Mesendoderm (in vitro differentiated cells): Measurements from ENCODE around the gene DOCK9.

ENCODE experiments used
- DNase-seq: peaks from one replicate; pipeline ENCODE4 v3.0.0; 2013
- H2AK5ac ChIP-seq: 2 replicates; pipeline ENCODE4 v1.6.1; 2013; ENCODE audit warnings: low read length, inconsistent platforms
- H2BK120ac ChIP-seq: 2 replicates; pipeline ENCODE4 v1.6.1; 2013; ENCODE audit warnings: low read depth, mild to moderate bottlenecking, low read length, moderate library complexity, mixed read lengths
- H2BK15ac ChIP-seq: replicated peaks from 2 replicates; pipeline ENCODE4 v1.6.1; 2013; ENCODE audit warnings: low read depth, mild to moderate bottlenecking, moderate library complexity
- H2BK5ac ChIP-seq: 2 replicates; pipeline ENCODE4 v1.6.1; 2013; ENCODE audit warnings: low read length, inconsistent platforms
- H3K18ac ChIP-seq: 2 replicates; pipeline ENCODE4 v1.6.1; 2013; ENCODE audit warnings: mild to moderate bottlenecking, low read length, mixed read lengths
- H3K23ac ChIP-seq: one replicate; pipeline ENCODE4 v1.6.1; 2013; ENCODE audit warnings: low read length
- H3K27ac ChIP-seq: 2 replicates; pipeline ENCODE4 v1.5.1; 2013; ENCODE audit warnings: low read depth, mild to moderate bottlenecking, inconsistent platforms, low read length, moderate library complexity
- H3K27me3 ChIP-seq: 2 replicates; pipeline ENCODE4 v1.6.1; 2013; ENCODE audit warnings: low read length, control low read depth, mild to moderate bottlenecking, inconsistent platforms; ENCODE audit not compliant: insufficient read depth, poor library complexity
- H3K36me3 ChIP-seq: 2 replicates; pipeline ENCODE4 v1.6.1; 2013; ENCODE audit warnings: low read length, inconsistent platforms; ENCODE audit not compliant: control insufficient read depth, insufficient read depth
- H3K4ac ChIP-seq: one replicate; pipeline ENCODE4 v1.6.1; 2013; ENCODE audit warnings: low read depth, mild to moderate bottlenecking, low read length, moderate library complexity
- H3K4me1 ChIP-seq: 2 replicates; pipeline ENCODE4 v1.6.1; 2013; ENCODE audit warnings: low read depth, low read length, inconsistent platforms; ENCODE audit not compliant: control insufficient read depth
- H3K4me2 ChIP-seq: 2 replicates; pipeline ENCODE4 v1.6.1; 2013; ENCODE audit warnings: low read length
- H3K4me3 ChIP-seq: 2 replicates; pipeline ENCODE4 v1.5.1; 2013; ENCODE audit warnings: mild to moderate bottlenecking, low read length
- H3K56ac ChIP-seq: one replicate; pipeline ENCODE4 v1.6.1; 2013; ENCODE audit warnings: low read length
- H3K79me1 ChIP-seq: 2 replicates; pipeline ENCODE4 v1.6.1; 2013; ENCODE audit warnings: low read length, inconsistent platforms
- H3K79me2 ChIP-seq: 2 replicates; pipeline ENCODE4 v1.6.1; 2013; ENCODE audit warnings: mild to moderate bottlenecking, low read length; ENCODE audit not compliant: control insufficient read depth, insufficient read depth
- H3K9ac ChIP-seq: 2 replicates; pipeline ENCODE4 v1.6.1; 2013; ENCODE audit warnings: low read length, inconsistent platforms
- H4K5ac ChIP-seq: one replicate; pipeline ENCODE4 v1.6.1; 2013; ENCODE audit warnings: low read length
- H4K8ac ChIP-seq: one replicate; pipeline ENCODE4 v1.6.1; 2013; ENCODE audit warnings: low read depth, mild to moderate bottlenecking, control low read depth, low read length, moderate library complexity
- WGBS: extraction: QIAGEN DNeasy Blood & Tissue Kit; methylation state at CpG from one replicate; pipeline ENCODE4 v1.1.7; 2013; ENCODE audit warnings: low lambda C conversion rate, missing lambda C conversion rate; ENCODE audit not compliant: insufficient coverage; ENCODE audit errors: extremely low coverage; 5-methylcytosine and 5-hydroxymethylcytosine counted together

The DOCK9 gene

DNA sequence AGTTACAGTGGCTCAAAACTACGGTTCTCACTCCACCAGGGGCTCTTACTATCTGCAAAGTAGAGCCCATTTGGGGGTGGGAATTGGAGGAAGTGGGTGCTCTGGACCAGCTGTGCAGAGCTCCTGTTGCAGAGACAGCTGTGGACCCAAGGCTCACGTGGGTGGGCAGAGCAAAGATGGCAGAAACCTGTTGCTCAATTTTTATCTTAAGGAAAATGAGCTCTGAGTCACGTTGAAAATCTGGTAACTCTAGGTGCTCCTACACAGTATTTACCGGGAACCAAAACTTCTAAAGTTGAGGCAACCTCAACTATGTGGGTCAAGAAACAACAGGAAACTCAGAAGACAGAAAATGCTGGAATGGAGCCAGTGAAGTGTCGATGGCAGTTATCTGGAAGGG lies 195.2 kb downstream of the DOCK9 start:
- H4K8ac ChIP-seq: no peak overlapping the region
- H3K27ac ChIP-seq: no peak overlapping the region
- no peak for DNase-seq
- no peak overlapping the region for H3K18ac ChIP-seq
- no peak overlapping the region for H3K4ac ChIP-seq
- no peak overlapping the region for H2BK120ac ChIP-seq
- no peaks in the 10 kb centered on the region for H3K36me3 ChIP-seq
- H3K4me3 ChIP-seq: no peak overlapping the region
- H3K4me1 ChIP-seq: no peaks in the 10 kb centered on the region
- no peaks in the 10 kb centered on the region for H3K79me2 ChIP-seq
- H3K79me1 ChIP-seq: no peaks in the 10 kb centered on the region
- H3K27me3 ChIP-seq: no peaks in the 10 kb centered on the region
- no peak overlapping the region for H3K4me2 ChIP-seq
- no peak overlapping the region for H2BK5ac ChIP-seq
- H4K5ac ChIP-seq: no peak overlapping the region
- H3K9ac ChIP-seq: no peak overlapping the region
- H2AK5ac ChIP-seq: no peak overlapping the region
- no CpG with 5 or more reads among the region's 5 CpGs for WGBS
- no peak overlapping the region for H3K23ac ChIP-seq
- H2BK15ac ChIP-seq: no peak overlapping the region
- no peak overlapping the region for H3K56ac ChIP-seq

DNA sequence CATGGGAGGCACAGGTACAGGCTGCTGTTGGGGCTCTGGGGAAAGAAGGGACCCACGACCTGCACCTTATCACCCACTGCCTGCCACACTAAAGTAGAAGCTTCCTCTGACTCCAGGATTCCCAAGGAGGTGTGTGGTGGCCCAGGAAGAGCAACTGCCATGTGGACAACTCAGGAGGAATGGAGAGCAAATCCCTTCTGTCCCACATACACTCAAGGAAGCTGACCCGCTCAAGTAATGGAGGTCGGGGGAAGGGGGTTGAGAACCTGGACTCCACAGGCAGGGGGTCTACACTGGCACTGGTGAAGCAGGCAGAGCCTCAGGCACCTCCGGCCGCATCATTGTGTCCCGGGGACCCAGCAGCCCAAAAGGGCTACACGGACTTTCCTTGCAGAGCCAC lies 196.0 kb downstream of the DOCK9 start:
- H2AK5ac ChIP-seq: no peak overlapping the region
- no peak overlapping the region for H3K9ac ChIP-seq
- no peak overlapping the region for H2BK5ac ChIP-seq
- no peak overlapping the region for H3K4me3 ChIP-seq
- no peak overlapping the region for H2BK120ac ChIP-seq
- no CpG with 5 or more reads among the region's 7 CpGs for WGBS
- no peak overlapping the region for H3K18ac ChIP-seq
- no peaks in the 10 kb centered on the region for H3K79me2 ChIP-seq
- H3K23ac ChIP-seq: no peak overlapping the region
- no peak overlapping the region for H3K4me2 ChIP-seq
- no peaks in the 10 kb centered on the region for H3K36me3 ChIP-seq
- H3K27ac ChIP-seq: no peak overlapping the region
- no peaks in the 10 kb centered on the region for H3K79me1 ChIP-seq
- no peak overlapping the region for H4K5ac ChIP-seq
- no peak for DNase-seq
- H3K4ac ChIP-seq: no peak overlapping the region
- no peaks in the 10 kb centered on the region for H3K27me3 ChIP-seq
- no peak overlapping the region for H4K8ac ChIP-seq
- no peak overlapping the region for H3K56ac ChIP-seq
- no peak overlapping the region for H2BK15ac ChIP-seq
- no peaks in the 10 kb centered on the region for H3K4me1 ChIP-seq

DNA sequence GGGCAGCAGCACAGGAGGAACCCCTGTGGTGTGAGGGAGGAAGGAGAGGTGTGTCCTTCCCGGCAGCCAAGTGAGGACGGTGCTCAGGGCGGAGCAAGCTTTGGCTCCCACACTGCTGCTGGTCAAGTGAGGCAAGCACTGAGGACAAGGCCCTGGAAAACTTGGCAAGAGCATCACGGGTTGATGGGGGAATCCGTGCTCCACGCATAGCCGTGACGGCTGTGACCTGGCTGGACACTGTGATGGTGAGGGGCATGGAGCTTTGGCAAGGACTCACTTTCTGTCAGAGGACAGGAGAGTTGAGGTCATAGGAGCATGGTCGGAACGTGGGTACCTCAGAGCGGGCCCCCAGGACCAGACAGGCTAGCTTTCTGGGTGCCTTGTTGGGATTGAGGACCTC lies 196.4 kb downstream of the DOCK9 start:
- DNase-seq: no peak
- Histone ChIP-seq H3K79me1 (no peaks in the 10 kb centered on the region), H2BK120ac (no peak overlapping the region), H3K36me3 (no peaks in the 10 kb centered on the region), H3K9ac (no peak overlapping the region), H3K4me3 (no peak overlapping the region), H3K18ac (no peak overlapping the region), H3K4me2 (no peak overlapping the region), H2AK5ac (no peak overlapping the region), H4K5ac (no peak overlapping the region), H3K27ac (no peak overlapping the region), H4K8ac (no peak overlapping the region), H3K4ac (no peak overlapping the region), H3K27me3 (no peaks in the 10 kb centered on the region), H2BK5ac (no peak overlapping the region), H3K56ac (no peak overlapping the region), H3K4me1 (no peaks in the 10 kb centered on the region), H3K79me2 (no peaks in the 10 kb centered on the region), H3K23ac (no peak overlapping the region), H2BK15ac (no peak overlapping the region)
- no CpG with 5 or more reads among the region's 11 CpGs for WGBS

DNA sequence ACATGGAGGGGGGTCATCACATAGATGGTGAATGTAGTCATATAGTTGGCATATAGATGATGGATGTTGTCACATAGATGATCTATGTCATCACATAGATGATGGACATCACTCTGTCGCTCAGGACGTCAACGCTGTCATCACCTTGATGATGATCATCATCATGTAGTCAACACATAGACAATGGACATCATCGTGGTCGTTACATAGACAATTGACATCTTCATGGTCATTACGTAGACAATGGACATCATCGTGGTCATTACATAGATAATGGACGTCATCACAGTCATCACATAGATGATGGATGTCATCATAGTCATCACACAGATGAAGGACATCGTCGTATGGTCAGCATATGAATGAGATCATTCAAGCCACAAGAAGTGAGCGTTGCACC lies 196.8 kb downstream of the DOCK9 start:
- Histone ChIP-seq H3K79me1 (no peaks in the 10 kb centered on the region), H3K36me3 (no peaks in the 10 kb centered on the region), H2BK5ac (no peak overlapping the region), H3K27me3 (no peaks in the 10 kb centered on the region), H3K56ac (no peak overlapping the region), H2BK15ac (no peak overlapping the region), H3K18ac (no peak overlapping the region), H2AK5ac (no peak overlapping the region), H3K23ac (no peak overlapping the region), H4K8ac (no peak overlapping the region), H3K4me2 (no peak overlapping the region), H3K9ac (no peak overlapping the region), H3K4me3 (no peak overlapping the region), H3K4me1 (no peaks in the 10 kb centered on the region), H4K5ac (no peak overlapping the region), H2BK120ac (no peak overlapping the region), H3K4ac (no peak overlapping the region), H3K27ac (no peak overlapping the region), H3K79me2 (no peaks in the 10 kb centered on the region)
- no peak for DNase-seq
- no CpG with 5 or more reads among the region's 11 CpGs for WGBS

DNA sequence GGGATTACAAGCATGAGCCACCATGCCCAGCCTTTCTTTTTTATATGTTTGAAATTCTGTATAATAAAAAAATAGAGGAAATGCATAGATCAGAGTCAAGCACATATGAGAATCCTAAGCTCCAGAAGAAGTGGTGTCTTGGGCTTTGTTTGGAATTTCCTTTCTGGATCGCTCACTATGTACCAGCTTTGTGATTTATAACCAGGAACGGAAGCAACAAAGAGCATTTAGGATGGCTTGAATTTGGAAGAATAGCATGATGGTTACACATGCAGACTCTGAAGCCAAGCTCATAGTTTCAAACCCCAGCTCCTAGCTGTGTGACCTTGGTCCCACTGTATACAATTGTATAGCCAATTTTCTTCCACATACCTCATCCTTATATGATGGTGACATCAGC lies 197.4 kb downstream of the DOCK9 start:
- H3K79me2 ChIP-seq: no peaks in the 10 kb centered on the region
- no peak overlapping the region for H3K23ac ChIP-seq
- no peak overlapping the region for H3K4me2 ChIP-seq
- no peak overlapping the region for H3K56ac ChIP-seq
- H3K36me3 ChIP-seq: no peaks in the 10 kb centered on the region
- H3K27ac ChIP-seq: no peak overlapping the region
- no peak overlapping the region for H2BK5ac ChIP-seq
- H4K5ac ChIP-seq: no peak overlapping the region
- no peak overlapping the region for H4K8ac ChIP-seq
- no peak overlapping the region for H3K4me3 ChIP-seq
- no peaks in the 10 kb centered on the region for H3K27me3 ChIP-seq
- no peak overlapping the region for H2BK120ac ChIP-seq
- no peak overlapping the region for H3K9ac ChIP-seq
- no CpG with 5 or more reads among the region's 2 CpGs for WGBS
- no peak overlapping the region for H3K4ac ChIP-seq
- H3K4me1 ChIP-seq: no peaks in the 10 kb centered on the region
- no peak overlapping the region for H2AK5ac ChIP-seq
- no peak overlapping the region for H2BK15ac ChIP-seq
- H3K79me1 ChIP-seq: no peaks in the 10 kb centered on the region
- no peak overlapping the region for H3K18ac ChIP-seq
- no peak for DNase-seq

DNA sequence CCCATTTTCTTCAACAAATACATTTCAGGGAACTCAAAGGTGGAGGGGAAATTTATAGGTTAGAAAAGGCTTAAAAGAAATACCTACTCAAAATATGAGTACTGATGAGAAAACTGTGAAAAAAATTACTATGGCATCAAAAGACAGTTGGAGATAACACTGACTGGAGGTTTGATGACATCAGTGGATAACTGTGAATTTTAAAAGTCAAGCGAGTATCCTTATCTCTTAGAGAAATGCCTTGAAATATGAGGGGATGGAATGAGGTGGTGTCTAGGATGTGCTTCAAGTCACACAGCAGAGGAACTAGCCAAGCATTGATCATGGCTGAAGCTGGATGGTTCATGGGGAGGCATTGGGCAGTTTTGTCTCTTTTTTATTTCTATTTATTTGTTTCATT lies 198.2 kb downstream of the DOCK9 start:
- Histone ChIP-seq H2AK5ac (no peak overlapping the region), H2BK5ac (no peak overlapping the region), H2BK15ac (no peak overlapping the region), H3K9ac (no peak overlapping the region), H3K79me1 (no peaks in the 10 kb centered on the region), H3K18ac (no peak overlapping the region), H3K4ac (no peak overlapping the region), H3K36me3 (no peaks in the 10 kb centered on the region), H3K4me3 (no peak overlapping the region), H3K56ac (no peak overlapping the region), H3K23ac (no peak overlapping the region), H2BK120ac (no peak overlapping the region), H3K79me2 (no peaks in the 10 kb centered on the region), H4K5ac (no peak overlapping the region), H4K8ac (no peak overlapping the region), H3K27ac (no peak overlapping the region), H3K4me2 (no peak overlapping the region), H3K4me1 (no peaks in the 10 kb centered on the region), H3K27me3 (no peaks in the 10 kb centered on the region)
- no peak for DNase-seq
- WGBS: no CpG with 5 or more reads among the region's 1 CpG
